HG02759 (cell line): ENCODE results near the gene CNTNAP2.
"Not testable (repeated sequence)": the region's sequence is repeated elsewhere in the genome, so short reads cannot be mapped to it uniquely, and the experiment has no call there.

Source experiments
- ATAC-seq: cut with Tn5 transposase; IDR thresholded peaks from one replicate; pipeline ENCODE4 v1.9.1; 2021; ENCODE audit warnings: mild to moderate bottlenecking, moderate library complexity; ENCODE audit not compliant: unreplicated experiment

Gene CNTNAP2

GRCh38 chr7:147664541-147664940, 1547.9 kb downstream of the CNTNAP2 start:
- no peak for ATAC-seq

- no peak for ATAC-seq
Observed at GRCh38 chr7:147670759-147671158, 1554.2 kb downstream of the CNTNAP2 start.

- no peak for ATAC-seq
Observed at GRCh38 chr7:147674705-147675104, 1558.1 kb downstream of the CNTNAP2 start.

- ATAC-seq: no peak
Observed at GRCh38 chr7:147678943-147679342, 1562.3 kb downstream of the CNTNAP2 start.

GRCh38 chr7:147681530-147681929, 1564.9 kb downstream of the CNTNAP2 start:
- no peak for ATAC-seq

GRCh38 chr7:147700702-147701101, 1584.1 kb downstream of the CNTNAP2 start:
- ATAC-seq: no peak

GRCh38 chr7:147707926-147708325, 1591.3 kb downstream of the CNTNAP2 start:
- no peak for ATAC-seq

- ATAC-seq: no peak
Observed at GRCh38 chr7:147708871-147709270, 1592.3 kb downstream of the CNTNAP2 start.

- no peak for ATAC-seq
Observed at GRCh38 chr7:147711447-147711846, 1594.8 kb downstream of the CNTNAP2 start.

GRCh38 chr7:147721962-147722830, 1605.6 kb downstream of the CNTNAP2 start:
- ATAC-seq: no peak

GRCh38 chr7:147723536-147723935, 1606.9 kb downstream of the CNTNAP2 start:
- ATAC-seq: no peak

- no peak for ATAC-seq
Observed at GRCh38 chr7:147731311-147731710, 1614.7 kb downstream of the CNTNAP2 start.

- ATAC-seq: not testable (repeated sequence)
Observed at GRCh38 chr7:147737559-147738214, 1621.1 kb downstream of the CNTNAP2 start.

GRCh38 chr7:147742301-147742700, 1625.7 kb downstream of the CNTNAP2 start:
- ATAC-seq: no peak

- ATAC-seq: no peak
Observed at GRCh38 chr7:147756300-147756699, 1639.7 kb downstream of the CNTNAP2 start.

- no peak for ATAC-seq
Observed at GRCh38 chr7:147759327-147759943, 1642.8 kb downstream of the CNTNAP2 start.

GRCh38 chr7:147765301-147765700, 1648.7 kb downstream of the CNTNAP2 start:
- no peak for ATAC-seq

- no peak for ATAC-seq
Observed at GRCh38 chr7:147771344-147771743, 1654.7 kb downstream of the CNTNAP2 start.

- ATAC-seq: no peak
Observed at GRCh38 chr7:147774461-147774860, 1657.9 kb downstream of the CNTNAP2 start.

GRCh38 chr7:147775516-147776284, 1659.1 kb downstream of the CNTNAP2 start:
- no peak for ATAC-seq

GRCh38 chr7:147777309-147777708, 1660.7 kb downstream of the CNTNAP2 start:
- no peak for ATAC-seq
